NCI-H345 treated with DMSO at 0.1 percent for 48 hours (cell line): ENCODE measurements around the gene BOLA2B.

Experiments used
- DNase-seq: peaks from one replicate; lab custom pipeline; 2025; ENCODE audit not compliant: unreplicated experiment; lab: John Stamatoyannopoulos, UW

BOLA2B gene

GRCh38 chr16:30144917-30145316 is 48.5 kb downstream of the BOLA2B start:
- DNase-seq: no peak

- no peak for DNase-seq
These were observed 49.4 kb downstream of the BOLA2B start for GRCh38 chr16:30144017-30144416.

GRCh38 chr16:30143347-30143702 is 50.1 kb downstream of the BOLA2B start:
- DNase-seq: no peak
